ENCODE measurements around the gene CPED1. TPM values are rescaled to one million over a fixed set of nuclear protein-coding genes. Genes with fewer than 3 reads are reported as not detected.
"Not testable (repeated sequence)": the region's sequence is repeated elsewhere in the genome, so short reads cannot be mapped to it uniquely, and the experiment has no call there.

The CPED1 gene
- total RNA-seq, 4 donors from 2014 or later: 7.4 to 19.6 (median 11.4) TPM

DNA sequence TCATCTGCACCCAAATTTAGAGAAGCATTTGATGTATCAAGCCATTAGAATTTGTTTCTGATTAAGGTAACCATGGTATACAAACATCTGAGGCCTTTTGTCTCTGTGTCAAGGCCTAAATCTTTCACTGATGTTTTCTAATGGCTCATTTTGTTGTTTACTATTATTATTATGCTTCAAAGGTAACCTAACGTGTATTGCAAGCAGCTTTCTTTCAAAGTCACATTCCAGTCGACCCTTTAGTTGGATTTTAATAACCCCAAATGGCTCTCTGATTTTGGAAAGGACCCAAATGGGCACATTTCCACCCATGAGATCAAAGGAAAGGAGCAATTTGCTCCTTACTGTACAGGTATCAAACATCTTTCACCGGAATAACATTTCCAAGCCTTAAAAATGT is 293.6 kb downstream of the CPED1 start:
- no peaks in the 10 kb centered on the region for H3K36me3 ChIP-seq
- H3K9me3 ChIP-seq: no peaks in the 10 kb centered on the region
- DNase-seq: no peak
- intact Hi-C loops (cut with DNase I): no loop called here
- TF ChIP-seq, protein P1, sequence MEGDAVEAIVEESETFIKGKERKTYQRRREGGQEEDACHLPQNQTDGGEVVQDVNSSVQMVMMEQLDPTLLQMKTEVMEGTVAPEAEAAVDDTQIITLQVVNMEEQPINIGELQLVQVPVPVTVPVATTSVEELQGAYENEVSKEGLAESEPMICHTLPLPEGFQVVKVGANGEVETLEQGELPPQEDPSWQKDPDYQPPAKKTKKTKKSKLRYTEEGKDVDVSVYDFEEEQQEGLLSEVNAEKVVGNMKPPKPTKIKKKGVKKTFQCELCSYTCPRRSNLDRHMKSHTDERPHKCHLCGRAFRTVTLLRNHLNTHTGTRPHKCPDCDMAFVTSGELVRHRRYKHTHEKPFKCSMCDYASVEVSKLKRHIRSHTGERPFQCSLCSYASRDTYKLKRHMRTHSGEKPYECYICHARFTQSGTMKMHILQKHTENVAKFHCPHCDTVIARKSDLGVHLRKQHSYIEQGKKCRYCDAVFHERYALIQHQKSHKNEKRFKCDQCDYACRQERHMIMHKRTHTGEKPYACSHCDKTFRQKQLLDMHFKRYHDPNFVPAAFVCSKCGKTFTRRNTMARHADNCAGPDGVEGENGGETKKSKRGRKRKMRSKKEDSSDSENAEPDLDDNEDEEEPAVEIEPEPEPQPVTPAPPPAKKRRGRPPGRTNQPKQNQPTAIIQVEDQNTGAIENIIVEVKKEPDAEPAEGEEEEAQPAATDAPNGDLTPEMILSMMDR (IDR thresholded peaks at IDR 0.05): no peak
- no peak for TF ChIP-seq POLR2A (IDR thresholded peaks at IDR 0.05)
- no peaks in the 10 kb centered on the region for H3K4me1 ChIP-seq
- H3K4me3 ChIP-seq (replicated peaks in 1 of 3): no peak overlapping the region
- no peak overlapping the region for H3K27ac ChIP-seq
- WGBS, 2 donors: 68 to 69% methylated on average over 3 of the region's 3 CpGs
- H3K27me3 ChIP-seq: no peaks in the 10 kb centered on the region

DNA sequence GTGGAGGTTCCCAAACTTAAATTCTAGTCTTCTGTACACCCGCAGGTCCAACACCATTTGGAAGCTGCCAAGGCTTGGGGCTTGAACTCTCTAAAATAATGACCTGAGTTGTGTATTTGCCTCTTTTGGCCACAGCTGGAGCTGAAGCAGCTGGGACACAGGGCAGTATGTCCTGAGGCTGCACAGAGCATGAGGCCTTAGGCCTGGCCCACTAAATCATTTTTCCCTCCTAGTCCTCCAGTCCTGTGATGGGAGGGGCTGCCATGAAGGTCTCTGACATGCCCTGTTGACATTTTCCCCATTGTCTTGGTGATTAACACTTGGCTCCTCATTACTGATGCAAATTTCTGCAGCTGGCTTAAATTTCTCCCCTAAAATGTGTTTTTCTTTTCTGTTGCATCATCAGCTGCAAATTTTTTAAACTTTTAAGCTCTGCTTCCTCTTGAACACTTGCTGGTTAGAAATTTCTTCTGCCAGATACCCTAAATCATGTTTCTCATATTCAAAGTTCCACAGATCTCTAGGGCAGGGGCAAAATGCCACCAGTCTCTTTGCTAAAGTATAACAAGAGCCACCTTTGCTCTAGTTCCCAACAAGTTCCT is 296.7 kb downstream of the CPED1 start:
- no peak for TF ChIP-seq POLR2A (IDR thresholded peaks at IDR 0.05)
- TF ChIP-seq, protein P1 (IDR thresholded peaks at IDR 0.05): no peak
- H3K4me1 ChIP-seq: no peaks in the 10 kb centered on the region
- no peak overlapping the region for H3K27ac ChIP-seq
- H3K4me3 ChIP-seq (replicated peaks in 1 of 3): no peak overlapping the region
- DNase-seq: no peak
- no peaks in the 10 kb centered on the region for H3K36me3 ChIP-seq
- WGBS, 2 donors: 92 to 100% methylated on average over 1 of the region's 1 CpG
- no peaks in the 10 kb centered on the region for H3K9me3 ChIP-seq
- intact Hi-C loops (cut with DNase I): no loop called here
- no peaks in the 10 kb centered on the region for H3K27me3 ChIP-seq

DNA sequence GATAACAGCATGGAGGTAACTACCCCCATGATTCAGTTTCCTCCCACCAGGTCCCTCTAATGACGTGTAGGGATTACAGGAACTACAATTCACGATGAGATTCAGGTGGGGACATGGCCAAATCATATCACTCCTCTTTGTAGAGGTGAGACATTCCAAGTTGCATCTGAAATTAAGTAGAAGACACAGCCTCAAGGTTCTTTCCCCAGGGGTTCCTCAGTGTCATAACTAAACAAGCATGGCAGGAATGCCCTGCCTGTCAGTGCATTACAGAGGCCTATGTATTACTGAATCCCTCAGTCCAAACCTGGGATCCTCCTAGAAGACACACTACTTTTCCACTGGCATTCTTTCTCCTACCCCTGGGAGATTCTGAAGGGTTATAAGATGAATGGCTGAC is 297.7 kb downstream of the CPED1 start:
- 83 to 87% methylated on average over 2 of the region's 2 CpGs for WGBS, 2 donors
- Histone ChIP-seq H3K27ac (no peak overlapping the region), H3K36me3 (no peaks in the 10 kb centered on the region), H3K4me3 (replicated peaks in 1 of 3) (no peak overlapping the region), H3K9me3 (no peaks in the 10 kb centered on the region), H3K27me3 (no peaks in the 10 kb centered on the region), H3K4me1 (no peaks in the 10 kb centered on the region)
- DNase-seq: no peak
- intact Hi-C loops (cut with DNase I): no loop called here
- no peak for TF ChIP-seq POLR2A (IDR thresholded peaks at IDR 0.05)
- TF ChIP-seq, protein P1 (IDR thresholded peaks at IDR 0.05): no peak

DNA sequence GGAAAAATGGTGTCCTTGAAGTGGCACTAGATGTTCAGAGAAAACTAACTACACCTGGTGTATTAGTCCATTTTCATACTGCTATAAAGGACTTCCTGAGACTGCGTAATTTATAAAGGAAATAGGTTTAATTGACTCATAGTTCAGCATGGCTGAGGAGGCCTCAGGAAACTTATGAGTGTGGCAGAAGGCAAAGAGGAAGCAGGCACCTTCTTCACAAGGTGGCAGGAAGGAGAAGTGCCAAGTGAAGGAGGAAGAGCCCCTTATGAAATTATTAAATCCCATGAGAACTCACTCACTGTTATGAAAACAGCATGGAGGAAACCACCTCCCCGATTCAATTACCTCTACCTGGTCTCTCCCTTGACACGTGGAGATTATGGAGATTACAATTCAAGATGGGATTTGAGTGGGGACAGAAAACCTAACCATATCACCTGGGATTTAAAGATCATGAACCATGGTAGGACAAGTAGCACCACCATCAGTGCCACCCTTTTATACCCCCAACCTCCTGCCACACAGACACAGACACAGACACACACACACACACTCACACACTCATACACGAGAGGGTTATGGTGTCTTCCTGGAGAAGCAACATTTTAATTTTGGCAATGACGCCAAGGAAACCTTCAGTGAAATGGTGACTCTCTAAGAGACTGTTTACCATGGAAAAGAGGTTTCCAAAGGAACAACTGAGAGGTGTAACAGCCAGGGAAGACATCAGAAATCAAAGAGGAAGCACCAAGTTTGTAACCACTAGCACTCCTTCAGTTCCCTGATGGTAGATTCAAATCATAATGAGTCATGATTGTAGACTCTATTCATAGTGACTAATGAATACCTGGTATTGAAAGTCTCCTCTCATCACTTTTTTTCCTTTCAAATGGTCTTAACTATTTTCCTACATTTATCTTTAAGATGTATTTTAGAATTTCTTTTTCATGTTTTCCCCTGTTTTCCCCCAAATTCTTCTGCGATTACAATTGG is 298.5 kb downstream of the CPED1 start:
- intact Hi-C loops (cut with DNase I): no loop called here
- Histone ChIP-seq H3K36me3 (no peaks in the 10 kb centered on the region), H3K4me3 (replicated peaks in 1 of 3) (no peak overlapping the region), H3K4me1 (no peaks in the 10 kb centered on the region), H3K27ac (no peak overlapping the region), H3K9me3 (no peaks in the 10 kb centered on the region), H3K27me3 (no peaks in the 10 kb centered on the region)
- TF ChIP-seq POLR2A (IDR thresholded peaks at IDR 0.05): no peak
- TF ChIP-seq, protein P1 (IDR thresholded peaks at IDR 0.05): no peak
- no peak for DNase-seq
- 86 to 88% methylated on average over 6 of the region's 6 CpGs for WGBS, 2 donors

DNA sequence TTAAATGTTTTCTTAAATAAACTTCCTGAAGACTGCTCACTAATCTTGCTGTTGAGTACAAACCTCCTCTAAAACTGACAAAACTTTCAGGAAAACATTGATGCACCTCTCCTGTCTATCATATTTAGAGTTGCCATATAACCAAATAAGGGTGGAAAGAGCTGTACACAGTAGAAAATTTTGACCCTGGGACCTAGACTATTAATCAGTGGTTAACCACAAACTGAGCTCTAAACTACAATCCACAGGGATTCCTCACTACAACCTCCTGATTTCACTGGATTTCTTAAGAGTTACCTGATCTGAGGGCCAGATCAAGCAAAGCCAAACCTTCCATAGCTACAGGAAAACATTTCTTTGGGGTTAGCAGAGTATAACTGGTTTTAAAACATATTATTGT is 300.4 kb downstream of the CPED1 start:
- no peaks in the 10 kb centered on the region for H3K27me3 ChIP-seq
- H3K36me3 ChIP-seq: no peaks in the 10 kb centered on the region
- H3K27ac ChIP-seq: no peak overlapping the region
- DNase-seq: no peak
- no peak for TF ChIP-seq POLR2A (IDR thresholded peaks at IDR 0.05)
- TF ChIP-seq, protein P1 (IDR thresholded peaks at IDR 0.05): no peak
- H3K4me3 ChIP-seq (replicated peaks in 1 of 3): no peak overlapping the region
- H3K4me1 ChIP-seq: no peaks in the 10 kb centered on the region
- no peaks in the 10 kb centered on the region for H3K9me3 ChIP-seq
- intact Hi-C loops (cut with DNase I): no loop called here

DNA sequence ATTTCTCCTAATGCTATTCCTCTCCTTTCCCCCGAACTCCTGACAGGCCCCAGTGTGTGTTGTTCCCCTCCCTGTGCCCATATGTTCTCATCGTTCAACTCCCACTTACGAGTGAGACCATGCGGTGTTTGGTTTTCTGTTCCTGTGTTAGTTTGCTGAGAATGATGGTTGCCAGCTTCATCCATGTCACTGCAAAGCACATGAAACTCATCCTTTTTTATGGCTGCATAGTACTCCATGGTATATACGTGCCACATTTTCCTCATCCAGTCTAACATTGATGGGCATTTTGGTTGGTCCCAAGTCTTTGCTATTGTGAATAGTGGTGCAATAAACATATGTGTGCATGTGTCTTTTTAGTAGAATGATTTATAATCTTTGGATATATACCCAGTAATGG is 301.4 kb downstream of the CPED1 start:
- H3K4me3 ChIP-seq (replicated peaks in 1 of 3); H3K4me1 ChIP-seq; intact Hi-C loops (cut with DNase I); DNase-seq; H3K36me3 ChIP-seq; H3K27me3 ChIP-seq; H3K9me3 ChIP-seq; H3K27ac ChIP-seq: not testable (repeated sequence)
- 91 to 93% methylated on average over 5 of the region's 5 CpGs for WGBS, 2 donors
